HG03135 (cell line): ENCODE data around the gene MAPK1.

Experiments used
- ATAC-seq: cut with Tn5 transposase; IDR thresholded peaks from one replicate; pipeline ENCODE4 v1.9.1; 2021; ENCODE audit warnings: mild to moderate bottlenecking, moderate library complexity; ENCODE audit not compliant: unreplicated experiment

The MAPK1 gene

GRCh38 chr22:21709688-21710087 lies 157.8 kb downstream of the MAPK1 start:
- ATAC-seq: no peak

- no peak for ATAC-seq
Observed at GRCh38 chr22:21708960-21709359, 158.5 kb downstream of the MAPK1 start.

- no peak for ATAC-seq
Observed at GRCh38 chr22:21707677-21708076, 159.8 kb downstream of the MAPK1 start.
